ENCODE data around the gene NOVA2. TPM values are rescaled to one million over a fixed set of nuclear protein-coding genes. Genes with fewer than 3 reads are reported as not detected.

Gene NOVA2
- total RNA-seq, 1 experiment from 2014 or later, result 0.10 TPM

DNA sequence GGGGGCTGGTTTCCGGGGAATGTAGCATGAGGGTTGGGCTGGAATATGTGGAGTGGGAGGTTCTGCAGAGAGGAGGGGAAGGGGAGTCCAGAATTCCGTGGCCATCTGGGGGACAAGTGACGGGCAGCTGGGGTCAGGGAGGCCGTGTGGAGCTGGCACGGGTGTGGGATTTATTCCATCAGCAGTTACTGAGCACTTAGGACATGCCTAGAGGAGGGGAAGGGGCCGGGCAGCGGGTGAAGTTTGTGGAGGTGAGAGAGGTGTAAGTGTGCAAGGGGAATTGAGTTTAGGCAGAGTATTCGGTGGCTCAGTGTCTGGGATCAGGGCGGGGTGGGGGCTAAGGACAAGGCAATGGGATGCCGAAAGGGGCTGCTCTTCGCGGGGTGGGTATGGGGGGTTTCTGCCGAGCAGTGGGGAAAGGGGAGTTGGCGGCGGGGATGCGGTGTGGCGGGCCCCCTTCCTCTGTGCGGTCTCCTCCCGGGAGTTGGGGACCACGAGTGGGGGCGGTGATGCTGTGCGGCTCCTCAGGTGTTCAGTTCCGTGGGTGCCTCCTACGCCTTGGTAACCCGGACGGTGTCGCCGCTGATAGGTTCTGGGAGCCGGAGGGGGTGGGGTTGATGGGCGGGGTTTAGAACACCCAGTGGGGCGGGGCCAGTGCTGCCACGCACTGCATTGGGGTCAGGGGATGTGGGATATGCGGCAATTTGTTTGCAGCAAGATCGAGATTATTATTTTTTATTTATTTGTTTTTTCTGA lies 27.0 kb upstream of the NOVA2 start:
- no peak for DNase-seq (ENCODE audit: low read depth)

DNA sequence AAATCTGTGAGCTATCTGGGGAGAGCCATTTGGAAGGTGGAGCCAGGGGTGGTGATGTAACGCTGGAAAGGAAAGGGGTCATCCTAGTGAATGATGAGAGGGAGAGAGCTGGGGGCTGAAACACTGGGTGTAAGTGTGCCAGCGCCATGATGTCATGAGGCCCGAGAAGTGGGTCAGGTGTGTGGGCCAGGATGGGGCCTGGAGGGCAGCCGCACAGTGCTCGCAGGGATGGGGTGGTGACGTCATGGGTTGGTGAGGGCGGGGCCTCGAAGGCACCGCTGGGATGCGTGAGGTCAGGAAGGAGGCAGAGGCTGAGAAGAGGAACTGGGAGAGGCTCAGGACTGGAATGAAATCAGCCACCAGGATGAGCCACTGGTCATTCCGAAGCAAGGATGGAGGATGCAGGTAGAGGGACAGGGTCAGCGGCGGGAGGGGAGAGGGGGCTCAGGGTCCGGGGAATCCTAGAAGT lies 26.0 kb upstream of the NOVA2 start:
- DNase-seq (ENCODE audit: low read depth), result no peak

DNA sequence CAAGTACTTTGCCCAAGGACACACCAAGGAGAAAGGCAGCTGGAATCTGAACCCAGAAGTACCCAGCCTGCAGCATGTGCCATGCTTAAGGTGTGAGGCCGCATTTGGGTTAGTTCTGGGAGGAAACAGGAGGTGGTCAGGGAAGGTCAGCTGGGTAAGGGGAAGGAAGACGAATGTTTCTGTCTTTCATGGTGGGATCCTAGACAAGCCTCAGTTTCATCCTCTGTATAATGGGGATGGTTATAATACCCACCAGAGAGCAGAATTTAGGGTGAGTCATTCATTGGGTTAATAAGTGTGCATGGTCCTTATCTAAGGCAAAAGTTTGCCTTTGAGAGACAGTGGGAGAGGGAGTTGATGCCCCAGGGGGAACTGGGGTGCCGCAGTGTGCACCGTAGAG lies 25.2 kb upstream of the NOVA2 start:
- no peak for DNase-seq (ENCODE audit: low read depth)

DNA sequence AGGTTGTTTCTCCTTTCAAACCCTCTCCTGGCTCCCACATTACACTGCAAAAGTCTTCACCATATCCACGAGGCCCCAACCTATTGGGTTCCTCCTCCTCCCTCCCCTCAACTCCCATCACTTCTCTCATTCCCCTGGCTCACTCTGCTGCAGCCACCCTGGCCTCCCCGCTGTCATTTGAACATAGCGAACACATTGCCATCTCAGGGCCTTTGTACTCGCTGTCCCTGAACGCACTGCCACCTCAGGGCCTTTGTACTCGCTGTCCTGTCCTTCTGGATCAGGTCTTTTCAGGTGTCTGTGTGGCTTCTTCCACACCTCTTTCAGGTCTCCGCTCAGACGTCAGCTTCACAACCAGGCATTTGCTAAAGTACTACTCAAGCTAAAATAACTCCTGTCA lies 23.3 kb upstream of the NOVA2 start:
- DNase-seq (ENCODE audit: low read depth), result no peak

DNA sequence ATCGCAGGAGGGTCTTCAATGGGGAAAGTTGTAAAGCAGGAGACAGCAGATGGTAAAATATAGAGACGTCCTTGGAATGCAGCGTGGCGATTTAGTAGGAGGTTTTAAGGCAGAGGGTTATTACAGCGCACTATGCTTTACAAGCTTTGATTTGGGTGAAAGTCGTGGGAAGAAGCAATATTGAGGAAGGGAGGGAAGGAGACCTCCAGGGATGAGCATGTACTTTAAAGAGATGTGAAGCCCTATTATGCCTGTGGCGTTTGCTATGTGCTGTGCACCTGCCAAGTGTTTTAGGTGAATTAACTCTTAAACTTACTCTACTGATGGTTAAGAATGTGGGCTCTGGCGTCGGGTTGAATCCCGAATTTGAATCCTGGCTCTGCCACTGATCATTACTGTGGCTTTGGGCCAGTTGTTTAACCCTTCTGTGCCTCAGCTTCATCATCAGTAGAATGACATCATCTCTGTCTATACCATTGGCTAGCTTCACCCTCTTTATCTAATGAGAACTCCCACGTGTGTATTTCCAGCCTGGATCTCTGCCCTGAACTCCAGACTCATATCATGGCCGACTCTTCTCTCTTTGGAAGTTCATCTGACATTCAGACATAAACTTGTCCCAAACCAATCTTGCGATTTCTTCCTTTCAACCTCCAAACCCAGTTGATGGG lies 22.2 kb upstream of the NOVA2 start:
- no peak for DNase-seq (ENCODE audit: low read depth)

DNA sequence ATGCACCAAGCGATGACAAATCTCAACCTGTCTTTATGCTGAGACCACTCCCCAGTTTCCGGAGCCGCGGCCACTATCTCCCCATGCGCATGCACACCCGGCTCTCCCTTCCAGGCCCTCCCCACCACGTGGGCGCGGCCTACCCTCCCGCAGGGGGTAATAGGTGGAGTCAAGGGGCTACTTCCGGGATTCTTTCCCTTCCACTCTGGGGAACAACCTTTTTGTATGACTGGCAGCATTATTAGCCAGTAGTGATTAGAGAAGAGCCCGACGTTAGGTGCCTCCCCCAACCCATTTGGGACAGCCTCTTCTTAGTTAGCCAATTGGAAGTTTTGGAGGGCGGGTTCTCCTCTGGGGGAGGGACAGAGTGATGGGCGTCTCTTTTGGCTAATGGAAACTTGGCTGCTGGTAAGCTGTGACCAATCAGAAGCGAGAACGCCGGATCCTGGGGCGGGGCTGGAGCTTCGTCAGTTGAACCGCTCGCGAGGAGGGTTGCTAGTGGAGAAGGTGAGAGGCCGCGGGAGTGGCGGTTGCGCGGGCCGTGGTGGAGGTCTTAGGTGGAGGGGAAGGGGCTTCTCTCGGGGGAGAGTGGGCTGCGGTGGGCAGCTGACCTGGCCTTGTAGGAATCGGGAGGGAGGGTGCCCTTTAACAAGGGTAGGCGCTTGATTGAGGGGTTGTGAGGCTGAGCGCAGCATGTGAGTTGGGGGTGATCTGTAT lies 21.5 kb upstream of the NOVA2 start, which contains the start of gene CCDC61:
Gene CCDC61, plus strand, starts transcription at position 470 of the 717 bp plus-strand sequence. CDS start 7,552 bp downstream, outside the sequence.
- DNase-seq (ENCODE audit: low read depth), result peak; percentile 99

DNA sequence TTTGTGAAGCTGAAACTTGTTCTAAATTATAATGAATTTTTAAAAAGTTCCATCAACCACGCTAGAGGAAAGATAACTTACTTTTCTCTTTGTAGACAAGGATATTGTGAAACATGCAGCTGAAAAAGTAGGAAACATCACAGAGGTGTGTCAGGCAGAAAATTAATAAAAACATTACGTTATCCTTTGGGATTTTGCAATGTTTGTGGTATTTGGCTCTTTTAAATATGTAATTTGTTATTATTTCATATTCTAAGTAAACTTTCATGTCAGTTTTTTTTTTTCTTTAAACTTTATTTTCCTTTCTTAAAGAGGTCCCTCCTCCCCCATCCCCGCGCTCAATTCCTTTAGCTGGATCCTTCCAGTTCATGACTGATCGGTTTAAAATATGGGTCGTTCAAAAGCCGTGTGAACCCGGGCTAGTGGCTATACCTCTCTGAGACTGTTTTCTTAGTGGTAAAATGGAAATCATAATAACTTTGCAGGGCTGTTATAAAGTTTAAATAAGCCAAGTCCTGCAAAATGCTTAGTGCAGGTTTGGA lies 20.9 kb upstream of the NOVA2 start:
- no peak for DNase-seq (ENCODE audit: low read depth)

DNA sequence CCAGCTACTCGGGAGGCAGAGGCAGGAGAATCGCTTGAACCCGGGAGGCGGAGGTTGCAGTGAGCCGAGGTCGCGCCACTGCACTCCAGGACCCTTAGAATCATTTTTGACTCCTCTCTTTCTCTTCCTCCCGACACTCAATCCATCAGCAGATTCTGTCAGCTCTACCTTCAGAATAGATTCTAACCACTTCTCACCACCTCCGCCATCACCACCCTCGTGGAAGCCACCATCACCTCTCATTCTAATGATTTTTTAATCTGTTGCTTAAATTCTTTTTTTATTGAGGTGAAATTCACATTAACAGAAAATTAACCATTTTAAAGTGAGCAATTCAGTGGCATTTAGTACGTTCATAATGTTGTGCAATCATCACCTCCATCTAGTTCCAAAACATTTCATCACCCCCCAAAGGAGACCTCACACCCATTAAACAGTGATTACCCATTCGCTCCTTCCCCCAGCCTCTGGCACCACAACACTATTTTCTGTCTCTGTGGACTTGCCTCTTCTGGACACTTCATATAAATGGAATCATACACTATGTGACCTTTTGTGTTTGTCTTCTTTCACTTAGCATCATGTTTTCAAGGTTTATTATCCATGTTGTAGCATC lies 16.6 kb upstream of the NOVA2 start:
- DNase-seq (ENCODE audit: low read depth), result no peak

DNA sequence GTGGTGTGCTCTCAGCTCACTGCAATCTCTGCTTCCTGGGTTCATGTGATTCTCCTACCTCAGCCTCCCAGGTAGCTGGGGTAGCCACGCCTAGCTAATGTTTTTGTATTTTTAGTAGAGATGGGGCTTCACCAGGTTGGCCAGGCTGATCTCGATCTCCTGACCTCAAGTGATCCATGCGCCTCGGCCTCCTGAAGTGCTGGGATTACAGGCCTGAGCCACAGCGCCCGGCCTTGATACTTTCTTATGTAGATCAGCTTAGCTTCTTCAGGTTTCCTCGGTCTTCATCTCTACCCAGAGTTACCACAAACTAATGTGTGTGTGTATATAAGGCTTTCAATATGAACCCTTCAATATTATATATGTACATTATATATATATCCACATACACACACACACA lies 11.7 kb upstream of the NOVA2 start:
- DNase-seq (ENCODE audit: low read depth), result no peak

DNA sequence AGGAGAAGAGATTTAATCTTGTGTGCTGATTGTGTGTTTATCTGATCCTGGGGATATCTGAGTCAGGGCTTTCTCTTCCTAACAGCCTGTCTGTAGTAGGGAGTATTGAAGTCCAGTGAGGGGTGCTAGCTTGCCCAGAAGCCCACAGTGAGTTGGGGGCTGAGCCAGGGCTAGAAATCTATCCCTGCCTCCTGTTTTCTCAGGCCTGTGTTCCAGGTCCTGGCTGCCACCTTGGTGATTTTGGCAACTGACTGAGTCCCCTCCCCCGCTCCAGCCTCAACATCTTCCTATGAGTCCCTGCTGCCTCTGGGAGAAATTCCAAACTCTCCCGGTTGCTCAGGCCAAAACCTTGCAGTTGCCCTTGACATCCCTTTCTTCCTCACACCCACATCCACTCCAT lies 7.7 kb upstream of the NOVA2 start:
- peak; percentile 43 for DNase-seq (ENCODE audit: low read depth)

DNA sequence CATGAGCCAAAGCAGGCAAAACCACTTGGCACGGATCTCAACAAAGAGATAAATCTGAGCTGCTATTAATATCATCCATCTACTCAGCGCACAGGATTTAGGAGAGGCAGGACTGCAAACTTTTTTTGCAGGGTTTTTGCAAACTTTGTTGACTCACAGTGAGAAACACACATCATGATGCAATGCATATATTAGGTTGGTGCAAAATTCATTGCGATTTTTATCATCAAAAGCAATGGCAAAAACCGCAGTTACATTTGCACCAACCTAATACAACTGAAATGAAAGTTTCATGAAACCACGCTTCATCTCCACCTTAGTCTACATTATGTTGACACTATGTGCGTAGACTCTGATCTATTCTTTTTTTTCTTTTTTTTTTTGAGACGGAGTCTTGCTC lies 4.5 kb upstream of the NOVA2 start:
- no peak for DNase-seq (ENCODE audit: low read depth)

DNA sequence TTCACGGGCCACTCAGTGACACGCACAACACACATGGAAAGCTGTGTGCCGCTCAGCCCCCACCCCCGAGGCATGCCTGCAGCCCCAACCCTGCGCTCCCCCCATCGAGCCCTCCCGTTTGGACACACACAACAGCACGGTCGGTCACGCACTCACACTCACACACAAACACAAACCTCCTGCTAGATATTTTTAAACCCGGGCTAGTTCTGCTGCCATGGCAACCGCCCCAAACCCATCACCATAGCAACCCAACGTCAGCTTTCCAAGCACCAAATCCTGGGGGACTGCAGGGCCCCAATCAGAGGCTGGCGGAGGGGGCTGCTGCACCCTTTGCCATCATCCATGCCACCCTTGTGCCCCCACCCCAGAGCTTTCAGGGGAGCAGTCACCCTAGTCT lies 2.5 kb upstream of the NOVA2 start:
- peak; percentile 51 for DNase-seq (ENCODE audit: low read depth)

DNA sequence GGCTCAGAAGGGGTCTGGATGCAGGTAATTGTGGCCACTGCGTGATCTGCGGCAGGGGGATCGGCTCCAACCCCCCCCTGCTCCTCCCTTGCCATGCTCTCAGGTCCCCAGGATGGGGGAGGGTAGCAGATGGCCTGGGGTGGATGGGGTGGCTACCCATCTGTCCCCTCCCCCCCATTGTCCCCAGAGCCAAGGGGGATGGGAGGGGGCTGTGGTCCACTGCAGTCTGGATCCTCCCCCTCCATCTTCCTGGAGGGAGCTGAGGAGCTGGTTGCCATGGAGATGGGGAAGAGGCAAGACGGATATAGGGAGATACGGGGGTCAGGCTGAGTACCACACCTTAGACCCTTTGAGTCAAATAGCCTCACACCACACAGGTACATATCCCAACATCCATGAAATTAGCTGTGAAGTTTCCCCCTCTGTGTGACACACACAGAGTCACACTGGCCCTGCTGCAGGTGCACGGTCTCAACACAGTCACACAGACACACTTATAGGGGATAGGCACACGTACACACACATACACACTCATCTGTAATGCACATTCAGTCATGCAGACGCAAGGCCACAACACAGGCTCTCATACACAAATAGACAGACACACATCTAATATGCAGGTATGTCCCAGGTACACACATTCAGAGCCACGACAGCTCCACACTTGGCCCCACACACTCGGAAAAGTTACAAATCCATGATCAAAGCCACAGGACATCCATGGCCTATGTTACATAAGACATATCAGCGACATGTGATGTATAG lies 1.8 kb upstream of the NOVA2 start:
- DNase-seq (ENCODE audit: low read depth), result no peak

DNA sequence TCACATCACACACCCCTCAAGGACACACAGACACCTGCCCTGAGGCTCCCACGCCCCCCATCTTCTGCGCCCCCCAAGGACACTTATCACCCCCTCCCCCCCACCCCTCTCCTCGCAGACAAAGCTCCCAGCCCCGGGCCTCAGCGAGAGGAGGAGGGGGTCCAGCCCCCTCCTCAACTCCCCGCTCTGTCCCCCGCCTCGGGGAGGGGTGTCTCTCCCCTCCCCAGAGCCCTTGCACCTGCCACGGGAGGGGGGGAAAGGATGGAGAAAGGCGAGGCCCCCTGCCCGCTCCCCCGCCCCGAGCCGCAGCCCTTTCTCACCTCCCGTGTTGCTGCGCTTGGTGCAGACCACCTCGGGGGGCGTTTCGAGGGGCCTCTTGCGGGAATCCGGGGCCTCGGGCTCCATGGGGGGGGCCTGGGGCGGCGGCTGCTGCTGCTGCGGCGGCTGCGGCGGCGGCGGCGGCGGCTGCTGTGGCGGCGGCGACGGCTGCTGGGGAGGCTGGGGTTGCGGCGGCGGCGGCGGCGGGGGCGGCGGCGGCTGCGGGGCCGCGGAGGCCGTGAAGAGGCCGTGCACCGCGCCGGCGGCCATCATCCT lies 621 bp downstream of the NOVA2 start:
- no peak for DNase-seq (ENCODE audit: low read depth)

DNA sequence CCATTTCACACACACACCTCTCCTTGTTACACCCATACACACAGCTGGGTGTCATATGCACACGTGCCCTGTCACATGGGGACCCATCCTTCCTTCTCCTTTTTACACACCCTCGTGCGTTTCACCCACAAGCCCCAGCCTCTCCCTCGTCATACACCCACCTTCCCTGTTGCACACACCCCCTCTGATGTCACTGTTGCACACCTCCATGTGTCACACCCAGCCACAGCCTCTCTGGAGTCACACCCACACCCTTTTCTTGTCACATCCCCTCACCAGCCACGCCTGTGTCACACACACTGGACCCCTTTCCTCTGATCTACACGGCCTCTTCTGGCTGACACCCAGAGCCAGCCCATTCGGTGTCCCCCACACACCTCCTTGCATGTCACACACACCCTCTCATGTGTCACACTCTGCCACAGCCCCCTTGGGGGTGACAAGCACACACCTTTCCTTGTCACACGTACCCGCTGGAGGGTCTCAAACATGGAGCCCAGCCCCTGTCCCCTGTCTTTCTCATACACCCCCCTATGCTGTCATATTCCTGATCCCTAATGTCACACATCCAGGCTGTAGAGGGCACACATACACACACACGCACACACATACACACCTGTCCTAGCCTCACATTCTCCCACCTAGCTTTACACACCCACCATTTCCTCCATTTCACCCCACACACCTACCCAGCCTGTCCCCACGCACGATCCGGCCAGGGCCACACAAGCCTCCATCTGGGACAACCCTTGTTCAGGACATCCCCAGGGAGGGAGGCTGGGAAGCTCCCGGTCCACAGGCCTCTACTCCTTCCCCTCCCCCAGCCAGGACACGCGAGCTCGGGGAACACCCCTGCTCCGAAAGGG lies 1.4 kb downstream of the NOVA2 start:
- DNase-seq (ENCODE audit: low read depth), result no peak

DNA sequence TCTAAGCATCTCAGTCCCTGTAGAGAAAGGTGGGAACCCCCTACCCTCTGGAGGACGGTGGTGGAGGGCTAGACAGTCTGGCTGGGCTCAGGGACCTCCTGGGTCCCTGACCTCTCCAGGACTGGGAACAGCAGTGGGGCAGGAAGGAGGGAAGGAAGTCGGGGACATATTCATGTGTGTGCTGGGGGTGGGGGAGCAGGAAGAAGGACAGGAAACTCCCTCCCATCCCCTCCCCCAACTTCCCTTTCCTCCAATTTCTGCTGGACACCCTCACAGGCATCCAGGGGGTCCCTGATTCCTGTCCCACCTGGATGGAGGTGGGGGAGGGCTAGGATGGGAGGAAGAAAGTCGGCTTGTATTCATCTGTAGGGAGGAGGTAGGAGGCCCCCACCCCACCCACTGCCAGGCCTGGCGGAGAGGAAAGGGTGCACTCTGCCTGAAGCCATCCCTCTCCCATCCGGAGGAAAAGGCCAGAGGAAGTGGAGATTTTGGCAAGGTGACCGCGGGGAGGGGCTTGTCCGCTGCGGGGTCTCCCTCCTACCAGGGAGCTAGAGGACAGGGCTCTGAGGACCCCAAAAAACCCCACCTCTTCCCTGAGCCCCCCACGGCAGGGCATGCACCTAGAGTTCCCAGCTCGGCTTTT lies 2.3 kb downstream of the NOVA2 start:
- no peak for DNase-seq (ENCODE audit: low read depth)

DNA sequence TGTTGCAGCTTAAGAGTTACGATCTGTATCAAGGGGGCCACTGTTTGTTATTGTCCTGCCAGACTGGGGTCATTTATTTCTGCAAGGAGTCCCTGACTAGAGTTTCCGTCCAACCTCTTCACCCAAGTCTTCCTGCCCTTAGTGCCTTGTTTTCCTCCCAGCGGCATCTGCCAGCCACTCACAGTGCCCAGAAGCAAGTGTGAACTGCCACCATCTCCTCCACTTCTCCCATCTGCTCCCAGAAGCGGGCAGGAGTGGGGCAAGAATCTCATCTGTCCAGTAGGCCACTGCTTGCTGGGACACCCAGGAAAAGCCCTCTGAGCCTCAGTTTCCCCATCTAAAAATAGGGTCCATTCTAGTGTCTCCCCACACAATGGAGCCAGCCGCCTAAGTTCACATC lies 4.0 kb downstream of the NOVA2 start:
- DNase-seq (ENCODE audit: low read depth), result no peak

DNA sequence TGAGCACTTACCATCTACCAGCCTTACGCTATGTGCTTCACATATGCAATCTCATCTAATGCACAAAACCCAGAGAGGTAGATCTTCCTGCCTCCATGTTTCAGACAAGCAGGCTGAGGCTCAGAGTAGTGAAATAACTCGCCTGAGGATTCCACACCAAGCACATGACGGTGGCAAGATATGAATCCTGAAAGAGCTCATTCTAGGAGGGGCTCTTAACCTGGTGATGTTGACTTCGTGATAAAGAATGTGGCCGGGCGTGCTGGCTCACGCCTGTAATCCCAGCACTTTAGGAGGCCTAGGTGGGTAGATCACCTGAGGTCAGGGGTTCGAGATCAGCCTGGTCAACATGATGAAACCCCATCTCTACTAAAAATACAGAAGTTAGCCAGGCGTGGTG lies 5.0 kb downstream of the NOVA2 start:
- no peak for DNase-seq (ENCODE audit: low read depth)

DNA sequence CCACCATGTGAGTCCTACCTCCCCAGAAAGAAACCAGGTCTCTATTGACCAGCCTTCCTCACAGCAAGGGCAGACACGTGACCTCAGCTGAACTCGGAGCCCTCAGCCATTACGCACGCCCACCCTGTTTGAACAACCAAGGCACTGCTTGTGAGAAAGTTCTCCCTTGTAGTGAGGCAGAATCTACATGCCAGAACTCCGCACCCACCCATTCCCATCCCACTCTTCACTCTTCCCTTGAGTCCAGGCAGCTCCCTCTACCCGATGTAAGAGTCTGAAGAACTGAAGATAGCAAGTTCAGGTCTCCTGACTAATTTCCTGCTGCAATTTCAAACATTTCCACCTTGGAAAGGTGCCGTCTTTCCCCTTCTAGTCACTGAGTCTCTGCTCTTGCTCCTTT lies 6.4 kb downstream of the NOVA2 start:
- DNase-seq (ENCODE audit: low read depth), result no peak
